Neural cell (in vitro differentiated cells): ENCODE data around the gene MMP24. TPM values are rescaled to one million over a fixed set of nuclear protein-coding genes. Genes with fewer than 3 reads are reported as not detected.

Experiments used
- H2AFZ ChIP-seq: fragments of 200-600, 300-800 bp; sonication (generic), shearing (Covaris generic); 2 replicates; pipeline ENCODE4 v1.6.0; 2014; ENCODE audit warnings: low read depth, mild to moderate bottlenecking, antibody characterized with exemption, low read length, moderate library complexity
- H3F3A ChIP-seq: fragments of 200-600 bp; shearing (Covaris generic); 2 replicates; pipeline ENCODE4 v1.6.1; 2016; ENCODE audit warnings: mild to moderate bottlenecking, moderate library complexity, mixed read lengths, antibody characterized with exemption, low read length; ENCODE audit not compliant: insufficient read depth, poor library complexity, severe bottlenecking
- H3K27ac ChIP-seq: fragments of 200-600, 300-800 bp; sonication (generic), shearing (Covaris generic); 2 replicates; pipeline ENCODE4 v1.5.1; 2014; ENCODE audit warnings: mild to moderate bottlenecking, low read length, moderate library complexity
- H3K27me3 ChIP-seq: fragments of 300-800, 200-600 bp; sonication (generic), shearing (Covaris generic); 2 replicates; pipeline ENCODE4 v1.6.0; 2014; ENCODE audit warnings: mild to moderate bottlenecking, low read depth, low read length, moderate library complexity; ENCODE audit not compliant: insufficient read depth
- H3K36me3 ChIP-seq: fragments of 300-800, 200-600 bp; sonication (generic), shearing (Covaris generic); 2 replicates; pipeline ENCODE4 v1.5.1; 2014; ENCODE audit warnings: mild to moderate bottlenecking, antibody characterized with exemption, low read length, moderate library complexity; ENCODE audit not compliant: insufficient read depth
- H3K4me2 ChIP-seq: fragments of 300-800, 200-600 bp; sonication (generic), shearing (Covaris generic); 2 replicates; pipeline ENCODE4 v1.6.0; 2014; ENCODE audit warnings: mild to moderate bottlenecking, low read length
- H3K4me3 ChIP-seq: fragments of 300-800, 200-600 bp; sonication (generic), shearing (Covaris generic); 2 replicates; pipeline ENCODE4 v1.5.1; 2014; ENCODE audit warnings: mild to moderate bottlenecking, low read length, moderate library complexity
- H3K79me2 ChIP-seq: fragments of 200-600 bp; shearing (Covaris generic); replicated peaks from 2 replicates; pipeline ENCODE4 v1.6.0; 2014; ENCODE audit warnings: mild to moderate bottlenecking, low read length, moderate library complexity; ENCODE audit not compliant: insufficient read depth
- H3K9ac ChIP-seq: fragments of 300-800, 200-600 bp; sonication (generic), shearing (Covaris generic); 2 replicates; pipeline ENCODE4 v1.6.1; 2016; ENCODE audit warnings: mild to moderate bottlenecking, low read length, mixed read lengths
- H3K9me2 ChIP-seq: fragments of 200-600 bp; shearing (Covaris generic); 2 replicates; pipeline ENCODE4 v1.6.1; 2016; ENCODE audit warnings: mild to moderate bottlenecking, low read length, mixed read lengths; ENCODE audit not compliant: insufficient read depth
- H3K9me3 ChIP-seq: fragments of 200-600, 300-800 bp; sonication (generic), shearing (Covaris generic); 2 replicates; pipeline ENCODE4 v1.6.1; 2016; ENCODE audit warnings: mild to moderate bottlenecking, mixed run types, low read length, moderate library complexity, mixed read lengths
- H4K20me1 ChIP-seq: fragments of 200-600 bp; shearing (Covaris generic); 2 replicates; pipeline ENCODE4 v1.6.1; 2016; ENCODE audit warnings: mild to moderate bottlenecking, mixed run types; ENCODE audit not compliant: insufficient read depth
- CTCF ChIP-seq: fragments of 450-650 bp; IDR thresholded peaks from 2 replicates; pipeline ENCODE4 v1.5.1; 2014; ENCODE audit warnings: antibody characterized with exemption, mild to moderate bottlenecking, moderate library complexity; ENCODE audit not compliant: poor library complexity, severe bottlenecking
- EP300 ChIP-seq: fragments of 450-650 bp; conservative IDR thresholded peaks from 2 replicates; pipeline ENCODE4 v1.6.1; 2014; ENCODE audit warnings: antibody characterized with exemption, mild to moderate bottlenecking, moderate library complexity; ENCODE audit not compliant: poor library complexity, severe bottlenecking
- EZH2 ChIP-seq: fragments of 200-600, 300-800 bp; shearing (Covaris generic), sonication (generic); IDR thresholded peaks from 2 replicates; pipeline ENCODE4 v1.6.1; 2014; ENCODE audit warnings: antibody characterized with exemption, low read length, borderline replicate concordance, mild to moderate bottlenecking; ENCODE audit not compliant: insufficient read depth, poor library complexity, severe bottlenecking
- MXI1 ChIP-seq: fragments of 450-650 bp; conservative IDR thresholded peaks from 2 replicates; pipeline ENCODE4 v1.6.1; 2014; ENCODE audit warnings: antibody characterized with exemption, mild to moderate bottlenecking; ENCODE audit not compliant: poor library complexity, severe bottlenecking
- POLR2AphosphoS5 ChIP-seq: IDR thresholded peaks from 2 replicates; pipeline ENCODE4 v1.6.1; 2012
- RAD21 ChIP-seq: fragments of 450-650 bp; conservative IDR thresholded peaks from 2 replicates; pipeline ENCODE4 v1.6.1; 2014; ENCODE audit warnings: antibody characterized with exemption, mild to moderate bottlenecking, moderate library complexity
- REST ChIP-seq: IDR thresholded peaks from 2 replicates; pipeline ENCODE4 v1.6.1; 2012; ENCODE audit warnings: borderline replicate concordance
- SMC3 ChIP-seq: fragments of 450-650 bp; conservative IDR thresholded peaks from 2 replicates; pipeline ENCODE4 v1.6.1; 2014; ENCODE audit warnings: antibody characterized with exemption, mild to moderate bottlenecking, moderate library complexity; ENCODE audit not compliant: poor library complexity
- TAF1 ChIP-seq: IDR thresholded peaks from 2 replicates; pipeline ENCODE4 v1.6.1; 2012; ENCODE audit warnings: low read depth
- polyA plus RNA-seq: library from polyadenylated mRNA; depleted of rRNA; stranded (reverse); fragments of >200 nt; gene quantifications from 2 replicates; pipeline ENCODE4 v1.2.3, GENCODE V29; 2014

MMP24 gene
- polyA plus RNA-seq, 1 donor from 2014 or later = 57.4 TPM

- Histone ChIP-seq H3K79me2 (no peaks in the 10 kb centered on the region), H3K4me2 (no peak overlapping the region), H2AFZ (no peak overlapping the region), H4K20me1 (no peaks in the 10 kb centered on the region), H3K27ac (no peak overlapping the region), H3K9ac (no peak overlapping the region), H3K9me3 (no peaks in the 10 kb centered on the region), H3K36me3 (no peaks in the 10 kb centered on the region), H3K9me2 (no peaks in the 10 kb centered on the region), H3K27me3 (no peaks in the 10 kb centered on the region), H3F3A (no peaks in the 10 kb centered on the region), H3K4me3 (no peak overlapping the region)
- TF ChIP-seq REST = no peak
- no peak for TF ChIP-seq RAD21
- TF ChIP-seq MXI1 = no peak
- TF ChIP-seq CTCF = no peak
- no peak for TF ChIP-seq EP300
- no peak for TF ChIP-seq EZH2
- TF ChIP-seq SMC3 = no peak
- no peak for TF ChIP-seq TAF1
- TF ChIP-seq POLR2AphosphoS5 = no peak
Observed at GRCh38 chr20:35235881-35236280, 9.4 kb downstream of the MMP24 start.

- Histone ChIP-seq H3K27ac (no peak overlapping the region), H4K20me1 (no peaks in the 10 kb centered on the region), H3K4me3 (no peak overlapping the region), H3K9ac (no peak overlapping the region), H2AFZ (no peak overlapping the region), H3F3A (no peaks in the 10 kb centered on the region), H3K27me3 (no peaks in the 10 kb centered on the region), H3K9me2 (no peaks in the 10 kb centered on the region), H3K36me3 (no peaks in the 10 kb centered on the region), H3K4me2 (no peak overlapping the region), H3K79me2 (no peaks in the 10 kb centered on the region), H3K9me3 (no peaks in the 10 kb centered on the region)
- TF ChIP-seq POLR2AphosphoS5 = no peak
- no peak for TF ChIP-seq MXI1
- no peak for TF ChIP-seq SMC3
- no peak for TF ChIP-seq TAF1
- TF ChIP-seq RAD21 = no peak
- no peak for TF ChIP-seq EP300
- no peak for TF ChIP-seq EZH2
- TF ChIP-seq CTCF = no peak
- TF ChIP-seq REST = no peak
Observed at GRCh38 chr20:35237486-35237885, 11.0 kb downstream of the MMP24 start.
